OCI-LY3 (cell line): ENCODE results near the gene ARG2.
A peak's percentile ranks its signal among the peaks of the same experiment; 100 is the strongest.

Source experiments
- H2AFZ ChIP-seq: fragments of 200-600, 300-600 bp; shearing (Covaris generic); 2 replicates; pipeline ENCODE4 v1.6.0; 2014; ENCODE audit warnings: antibody characterized with exemption, low read depth, low read length
- H3K27ac ChIP-seq: fragments of 200-600, 300-600 bp; sonication (generic); 2 replicates; pipeline ENCODE4 v1.5.1; 2014; ENCODE audit warnings: mild to moderate bottlenecking, low read length, moderate library complexity, mixed read lengths
- H3K27me3 ChIP-seq: fragments of 200-600, 300-600 bp; sonication (generic); 2 replicates; pipeline ENCODE4 v1.6.1; 2014; ENCODE audit warnings: low read depth, low read length, mixed read lengths
- H3K36me3 ChIP-seq: fragments of 200-600, 300-600 bp; sonication (generic); replicated peaks from 2 replicates; pipeline ENCODE3; 2014; ENCODE audit warnings: low read depth, low read length, mixed read lengths
- H3K4me1 ChIP-seq: fragments of 300-600, 200-600 bp; sonication (generic); 2 replicates; pipeline ENCODE4 v1.6.1; 2014; ENCODE audit warnings: low read length, mixed read lengths
- H3K4me2 ChIP-seq: fragments of 200-600, 300-600 bp; sonication (generic); 2 replicates; pipeline ENCODE4 v1.6.1; 2014; ENCODE audit warnings: low read length, mixed read lengths
- H3K4me3 ChIP-seq: fragments of 300-600, 200-600 bp; sonication (generic); 2 replicates; pipeline ENCODE4 v1.5.1; 2014; ENCODE audit warnings: antibody characterized with exemption, mild to moderate bottlenecking, low read length, moderate library complexity
- H3K79me2 ChIP-seq: fragments of 300-600, 200-600 bp; shearing (Covaris generic); 2 replicates; pipeline ENCODE4 v1.6.1; 2014; ENCODE audit warnings: mild to moderate bottlenecking, low read length, mixed read lengths
- H3K9ac ChIP-seq: fragments of 300-600, 200-600 bp; shearing (Covaris generic); 2 replicates; pipeline ENCODE4 v1.6.0; 2014; ENCODE audit warnings: mild to moderate bottlenecking, low read length, moderate library complexity
- H3K9me3 ChIP-seq: fragments of 200-600, 300-600 bp; shearing (Covaris generic); 2 replicates; pipeline ENCODE4 v1.6.1; 2014; ENCODE audit warnings: low read length, mixed read lengths; ENCODE audit not compliant: insufficient read depth
- H4K20me1 ChIP-seq: fragments of 200-600, 300-600 bp; sonication (generic); 2 replicates; pipeline ENCODE4 v1.6.1; 2016; ENCODE audit warnings: low read length, mixed read lengths; ENCODE audit not compliant: insufficient read depth
- CTCF ChIP-seq: fragments of 200-600, 300-600 bp; sonication (generic); IDR thresholded peaks from 2 replicates; pipeline ENCODE4 v1.5.1; 2014; ENCODE audit warnings: antibody characterized with exemption, low read length, low read depth
- EZH2phosphoT487 ChIP-seq: fragments of 200-600 bp; shearing (Covaris generic); IDR thresholded peaks from 2 replicates; pipeline ENCODE4 v1.6.1; 2018; ENCODE audit warnings: antibody characterized with exemption, mixed run types, low read depth

Gene ARG2

GRCh38 chr14:67610491-67610890, 9.2 kb upstream of the ARG2 start:
- TF ChIP-seq EZH2phosphoT487 (no peak), CTCF (no peak)
- no peaks in the 10 kb centered on the region for H4K20me1 ChIP-seq
- H3K4me2 ChIP-seq, result no peak overlapping the region
- no peaks in the 10 kb centered on the region for H3K4me1 ChIP-seq
- no peaks in the 10 kb centered on the region for H3K36me3 ChIP-seq
- H3K27me3 ChIP-seq, result no peaks in the 10 kb centered on the region
- no peak overlapping the region for H2AFZ ChIP-seq
- no peak overlapping the region for H3K4me3 ChIP-seq
- no peaks in the 10 kb centered on the region for H3K9me3 ChIP-seq
- no peak overlapping the region for H3K27ac ChIP-seq
- no peak overlapping the region for H3K9ac ChIP-seq
- H3K79me2 ChIP-seq, result no peaks in the 10 kb centered on the region

GRCh38 chr14:67618617-67619063, 1.1 kb upstream of the ARG2 start:
- Histone ChIP-seq H3K4me3 (peak overlapping the region; percentile 86), H3K9ac (no peak overlapping the region), H4K20me1 (no peaks in the 10 kb centered on the region), H3K36me3 (no peaks in the 10 kb centered on the region), H3K9me3 (no peaks in the 10 kb centered on the region), H3K27me3 (peaks cover 10% of the 10 kb centered on the region), H3K79me2 (no peaks in the 10 kb centered on the region), H3K4me2 (peak overlapping the region; percentile 87), H3K27ac (no peak overlapping the region), H2AFZ (no peak overlapping the region), H3K4me1 (peaks cover 9% of the 10 kb centered on the region)
- TF ChIP-seq CTCF, result peak; percentile 78
- no peak for TF ChIP-seq EZH2phosphoT487

- Histone ChIP-seq H3K9me3 (no peaks in the 10 kb centered on the region), H2AFZ (peak overlapping the region; percentile 81), H3K4me2 (peak overlapping the region; percentile 87), H3K4me1 (peaks cover 9% of the 10 kb centered on the region), H4K20me1 (no peaks in the 10 kb centered on the region), H3K36me3 (no peaks in the 10 kb centered on the region), H3K27ac (no peak overlapping the region), H3K79me2 (no peaks in the 10 kb centered on the region), H3K9ac (peak overlapping the region; percentile 54), H3K27me3 (peaks cover 10% of the 10 kb centered on the region), H3K4me3 (peak overlapping the region; percentile 86)
- no peak for TF ChIP-seq EZH2phosphoT487
- no peak for TF ChIP-seq CTCF
These were observed 581 bp downstream of the ARG2 start for GRCh38 chr14:67620217-67620785.

- H3K4me2 ChIP-seq, result no peak overlapping the region
- no peak overlapping the region for H2AFZ ChIP-seq
- H3K27ac ChIP-seq, result no peak overlapping the region
- H3K36me3 ChIP-seq, result no peaks in the 10 kb centered on the region
- peaks cover 10% of the 10 kb centered on the region for H3K27me3 ChIP-seq
- no peaks in the 10 kb centered on the region for H4K20me1 ChIP-seq
- peaks cover 9% of the 10 kb centered on the region for H3K4me1 ChIP-seq
- TF ChIP-seq CTCF (no peak), EZH2phosphoT487 (no peak)
- H3K9me3 ChIP-seq, result no peaks in the 10 kb centered on the region
- H3K9ac ChIP-seq, result no peak overlapping the region
- H3K4me3 ChIP-seq, result no peak overlapping the region
- H3K79me2 ChIP-seq, result no peaks in the 10 kb centered on the region
These were observed 3.0 kb downstream of the ARG2 start for GRCh38 chr14:67622675-67623074.
